Right lobe of liver (tissue), 4 donors: ENCODE data around the gene OR10S1.

Source experiments
- POLR2A ChIP-seq: fragments of 450-650 bp; IDR thresholded peaks from one replicate; pipeline ENCODE4 v1.6.1; 2017; ENCODE audit warnings: antibody characterized with exemption, mild to moderate bottlenecking
- TF ChIP-seq, protein P1 (sequence below), 4 donors: fragments of 200-600 bp in 3 of 4; fragments of 450-650 bp in 1 of 4; IDR thresholded peaks; one replicate each; pipeline versions ENCODE4 v1.5.1 to v1.8.0; 2016 to 2022; ENCODE audit warnings: antibody characterized with exemption in 4 of 4, mild to moderate bottlenecking in 2 of 4
- donor health status: DM: no; HTN: no; CAD: no.
- donor health status: DM: no; HTN: no; CAD: no.
- donor health status: DM: no; HTN: yes; CAD: no.

DNA sequence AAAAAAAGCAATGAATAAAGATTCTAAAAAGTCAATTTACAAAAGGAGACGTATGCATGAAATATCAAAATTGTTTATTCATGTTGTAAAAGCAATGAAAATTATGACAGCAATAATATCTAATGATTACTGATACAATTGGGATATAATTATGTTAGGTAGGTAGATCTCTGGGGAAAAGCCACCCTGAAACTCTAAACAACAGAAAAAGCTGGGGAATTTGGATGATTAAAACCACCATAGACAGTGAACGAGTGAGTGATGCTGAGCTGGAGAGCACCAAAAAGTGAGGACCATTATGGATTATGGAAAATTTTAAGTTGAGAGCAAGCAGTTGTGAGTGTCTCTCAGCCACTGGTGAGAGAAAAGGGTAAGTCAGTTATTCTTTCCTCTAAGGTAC is 48.9 kb upstream of the OR10S1 start, which contains the start of gene OR10G8:
- TF ChIP-seq, protein P1, sequence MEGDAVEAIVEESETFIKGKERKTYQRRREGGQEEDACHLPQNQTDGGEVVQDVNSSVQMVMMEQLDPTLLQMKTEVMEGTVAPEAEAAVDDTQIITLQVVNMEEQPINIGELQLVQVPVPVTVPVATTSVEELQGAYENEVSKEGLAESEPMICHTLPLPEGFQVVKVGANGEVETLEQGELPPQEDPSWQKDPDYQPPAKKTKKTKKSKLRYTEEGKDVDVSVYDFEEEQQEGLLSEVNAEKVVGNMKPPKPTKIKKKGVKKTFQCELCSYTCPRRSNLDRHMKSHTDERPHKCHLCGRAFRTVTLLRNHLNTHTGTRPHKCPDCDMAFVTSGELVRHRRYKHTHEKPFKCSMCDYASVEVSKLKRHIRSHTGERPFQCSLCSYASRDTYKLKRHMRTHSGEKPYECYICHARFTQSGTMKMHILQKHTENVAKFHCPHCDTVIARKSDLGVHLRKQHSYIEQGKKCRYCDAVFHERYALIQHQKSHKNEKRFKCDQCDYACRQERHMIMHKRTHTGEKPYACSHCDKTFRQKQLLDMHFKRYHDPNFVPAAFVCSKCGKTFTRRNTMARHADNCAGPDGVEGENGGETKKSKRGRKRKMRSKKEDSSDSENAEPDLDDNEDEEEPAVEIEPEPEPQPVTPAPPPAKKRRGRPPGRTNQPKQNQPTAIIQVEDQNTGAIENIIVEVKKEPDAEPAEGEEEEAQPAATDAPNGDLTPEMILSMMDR (IDR thresholded peaks at IDR 0.05) = no peak
- no peak for TF ChIP-seq POLR2A
